Omental fat pad (tissue), 4 donors: ENCODE measurements around the gene HYI. TPM values are rescaled to one million over a fixed set of nuclear protein-coding genes. Genes with fewer than 3 reads are reported as not detected.
"Not testable (repeated sequence)": the region's sequence is repeated elsewhere in the genome, so short reads cannot be mapped to it uniquely, and the experiment has no call there.

ENCODE experiments used
- ATAC-seq: fragments of 150-250 bp; one replicate; pipeline ENCODE4 v1.9.1; 2016; ENCODE audit warnings: mild to moderate bottlenecking, moderate library complexity; ENCODE audit not compliant: low FRiP score
- DNase-seq: peaks from one replicate; pipeline ENCODE4 v3.0.0-alpha.2; 2019; ENCODE audit warnings: low spot score
- total RNA-seq, 4 donors: library from RNA; depleted of rRNA; stranded (reverse); fragments of >200 nt; gene quantifications; one replicate each; pipeline ENCODE4 v1.1.0, GENCODE V29; 2016
- TF ChIP-seq, protein P1 (sequence below), 3 donors: fragments of 450-650 bp; IDR thresholded peaks; one replicate each; pipeline ENCODE4 v1.5.1; 2016 to 2017; ENCODE audit warnings: antibody characterized with exemption in 3 of 3, mild to moderate bottlenecking in 3 of 3, moderate library complexity in 2 of 3

HYI gene
- total RNA-seq, 4 donors from 2014 or later, result 39.5 to 59.0 (median 53.2) TPM

DNA sequence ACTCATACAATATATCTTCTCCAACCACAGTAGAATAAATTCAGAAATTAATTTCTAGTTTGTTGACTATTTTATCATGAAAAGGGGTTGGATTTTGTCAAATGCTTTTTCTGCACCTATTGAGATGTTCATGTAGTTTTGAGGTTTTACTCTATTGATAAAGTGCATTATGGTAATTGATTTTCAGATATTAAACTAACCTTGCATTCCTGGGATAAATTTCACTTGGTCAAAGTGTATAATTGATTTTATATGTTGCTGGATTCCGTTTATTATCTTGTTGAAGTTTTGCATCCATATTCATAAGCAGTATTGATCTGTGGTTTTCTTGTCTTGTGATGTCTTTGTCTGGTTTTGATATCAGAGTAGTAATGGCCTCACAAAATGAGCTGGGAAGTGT lies 34.4 kb upstream of the HYI start:
- no peak for DNase-seq
- ATAC-seq, result no peak
- TF ChIP-seq, protein P1, sequence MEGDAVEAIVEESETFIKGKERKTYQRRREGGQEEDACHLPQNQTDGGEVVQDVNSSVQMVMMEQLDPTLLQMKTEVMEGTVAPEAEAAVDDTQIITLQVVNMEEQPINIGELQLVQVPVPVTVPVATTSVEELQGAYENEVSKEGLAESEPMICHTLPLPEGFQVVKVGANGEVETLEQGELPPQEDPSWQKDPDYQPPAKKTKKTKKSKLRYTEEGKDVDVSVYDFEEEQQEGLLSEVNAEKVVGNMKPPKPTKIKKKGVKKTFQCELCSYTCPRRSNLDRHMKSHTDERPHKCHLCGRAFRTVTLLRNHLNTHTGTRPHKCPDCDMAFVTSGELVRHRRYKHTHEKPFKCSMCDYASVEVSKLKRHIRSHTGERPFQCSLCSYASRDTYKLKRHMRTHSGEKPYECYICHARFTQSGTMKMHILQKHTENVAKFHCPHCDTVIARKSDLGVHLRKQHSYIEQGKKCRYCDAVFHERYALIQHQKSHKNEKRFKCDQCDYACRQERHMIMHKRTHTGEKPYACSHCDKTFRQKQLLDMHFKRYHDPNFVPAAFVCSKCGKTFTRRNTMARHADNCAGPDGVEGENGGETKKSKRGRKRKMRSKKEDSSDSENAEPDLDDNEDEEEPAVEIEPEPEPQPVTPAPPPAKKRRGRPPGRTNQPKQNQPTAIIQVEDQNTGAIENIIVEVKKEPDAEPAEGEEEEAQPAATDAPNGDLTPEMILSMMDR (IDR thresholded peaks at IDR 0.05), result no peak

DNA sequence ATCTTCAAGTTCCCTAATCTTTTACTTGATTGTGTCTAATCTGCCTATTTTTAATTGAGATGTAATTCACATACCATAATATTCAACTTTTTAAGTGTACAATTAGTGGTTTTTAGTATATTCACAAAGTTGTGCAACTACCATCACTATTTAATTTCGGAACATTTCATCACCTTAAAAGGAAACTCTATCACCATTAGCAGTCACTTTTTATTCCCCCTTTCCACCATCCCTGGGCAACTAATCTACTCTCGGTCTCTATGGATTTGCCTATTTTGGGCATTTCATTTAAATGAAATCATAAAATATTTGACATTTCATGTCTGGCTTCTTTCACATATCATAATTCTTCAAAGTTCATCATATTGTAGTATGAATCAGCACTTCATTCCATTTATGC lies 30.6 kb upstream of the HYI start:
- TF ChIP-seq, protein P1 (IDR thresholded peaks at IDR 0.05), result no peak
- ATAC-seq (no peak), DNase-seq (no peak)

DNA sequence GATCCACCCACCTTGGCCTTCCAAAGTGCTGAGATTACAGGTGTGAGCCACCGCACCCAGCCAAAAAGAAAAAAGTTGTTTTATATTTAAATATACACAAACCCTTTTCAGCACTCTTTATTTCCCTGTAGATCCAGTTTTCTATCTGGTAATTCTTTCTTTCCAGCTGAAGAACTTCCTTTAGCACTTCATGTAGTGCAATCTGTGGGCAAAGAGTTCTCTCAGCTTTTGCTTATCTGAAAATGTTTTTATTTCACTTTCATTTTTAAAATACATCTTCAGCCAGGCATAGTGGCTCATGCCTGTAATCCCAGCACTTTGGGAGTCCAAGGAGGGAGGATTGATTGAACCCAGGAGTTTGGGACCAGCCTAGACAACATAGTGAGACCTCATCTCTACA lies 28.5 kb upstream of the HYI start:
- ATAC-seq (no peak), DNase-seq (no peak)
- TF ChIP-seq, protein P1 (IDR thresholded peaks at IDR 0.05), result no peak

DNA sequence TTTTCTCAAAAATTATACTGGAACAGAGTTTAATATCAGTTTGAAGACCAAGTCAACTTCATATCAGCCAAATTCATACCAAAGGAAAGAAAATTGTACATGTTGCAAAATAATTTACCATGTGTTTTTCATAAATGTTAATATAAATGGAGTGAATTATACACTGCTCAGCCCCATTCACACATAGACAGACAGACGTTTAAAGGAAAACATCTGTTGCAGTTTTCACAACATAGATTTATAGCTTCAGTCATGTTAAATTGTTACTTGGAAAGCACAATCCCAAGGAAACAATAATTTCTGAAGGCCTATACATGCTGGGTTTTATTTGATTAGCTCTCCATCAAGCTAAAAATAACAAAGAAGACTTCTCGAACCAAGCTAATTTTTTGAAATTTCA lies 27.8 kb upstream of the HYI start:
- DNase-seq (no peak), ATAC-seq (no peak)
- TF ChIP-seq, protein P1 (IDR thresholded peaks at IDR 0.05), result no peak

DNA sequence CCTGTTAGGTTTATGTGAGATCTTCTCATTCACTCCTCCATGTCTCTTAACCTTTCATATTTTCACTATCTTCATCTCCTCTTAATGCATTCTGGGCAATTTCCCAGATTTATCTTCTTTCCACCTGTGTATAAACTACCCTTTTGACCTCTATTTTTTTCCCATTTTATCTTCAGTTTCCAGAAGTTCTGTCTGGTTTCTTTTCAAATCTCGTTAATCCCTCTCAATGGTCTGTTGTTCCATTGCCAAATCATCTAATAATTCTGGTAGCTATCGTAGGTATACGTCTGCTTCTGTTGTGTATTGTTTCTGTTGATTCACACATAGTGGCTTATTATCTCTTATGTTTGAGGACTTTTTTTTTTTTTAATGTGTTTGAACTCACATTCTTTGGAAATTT lies 25.7 kb upstream of the HYI start:
- TF ChIP-seq, protein P1 (IDR thresholded peaks at IDR 0.05), result no peak
- DNase-seq (no peak), ATAC-seq (no peak)

DNA sequence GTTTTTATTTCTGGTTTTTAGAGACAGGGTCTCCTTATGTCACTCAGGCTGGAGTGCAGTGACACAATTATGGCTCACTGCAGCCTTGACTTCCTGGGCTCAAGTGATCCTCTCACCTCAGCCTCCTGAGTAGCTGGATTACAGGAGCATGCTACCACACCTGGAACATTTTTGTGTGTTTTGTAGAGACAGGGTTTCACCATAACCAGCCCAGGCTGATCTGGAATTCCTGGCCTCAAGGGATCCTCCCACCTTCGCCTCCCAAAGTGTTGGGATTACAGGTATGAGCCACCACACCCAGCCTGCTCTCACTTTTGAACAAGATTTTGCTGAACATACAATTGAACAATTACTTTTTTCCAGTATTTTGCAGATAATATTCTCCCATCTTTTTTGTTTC lies 24.0 kb upstream of the HYI start:
- TF ChIP-seq, protein P1 (IDR thresholded peaks at IDR 0.05), result no peak
- DNase-seq (no peak), ATAC-seq (no peak)

DNA sequence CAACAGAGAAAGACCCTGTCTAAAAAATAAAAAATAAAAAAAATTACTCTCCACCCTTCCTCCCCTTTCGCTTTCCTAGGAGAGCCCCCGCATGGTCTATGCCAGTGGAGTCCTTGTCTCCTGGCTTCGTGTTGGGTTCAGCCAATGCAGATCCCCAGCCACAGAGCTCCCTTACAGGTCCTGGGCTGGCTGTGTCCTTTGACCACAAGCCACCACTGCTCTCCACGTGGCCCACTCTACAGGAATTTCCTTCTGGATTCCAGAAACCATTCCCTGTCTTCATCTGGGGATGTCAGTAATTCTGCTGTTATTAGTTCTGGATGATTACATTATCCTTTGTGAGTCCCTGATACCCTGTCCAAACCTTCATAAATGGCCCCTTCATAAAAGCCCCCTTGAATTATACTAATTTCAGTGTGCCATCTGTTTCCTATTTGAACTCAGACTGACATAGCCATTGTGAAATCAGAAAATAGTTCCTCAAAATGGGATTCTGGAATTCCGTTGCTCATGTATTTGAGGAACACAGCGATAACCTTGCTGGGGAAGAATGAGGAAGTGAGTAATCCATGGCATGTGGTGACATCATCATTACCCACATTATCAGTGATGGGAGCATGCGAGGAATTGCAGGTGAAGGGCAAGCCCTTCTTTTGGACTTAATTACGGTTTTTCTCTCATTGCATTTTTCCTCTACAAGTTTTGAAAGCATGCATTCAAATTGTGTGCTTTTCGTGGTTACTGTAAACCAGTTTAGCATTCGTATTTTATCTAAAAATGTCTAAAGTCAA lies 22.1 kb upstream of the HYI start:
- DNase-seq, ATAC-seq: not testable (repeated sequence)
